ENCODE data around the gene KCNK18.

The KCNK18 gene

DNA sequence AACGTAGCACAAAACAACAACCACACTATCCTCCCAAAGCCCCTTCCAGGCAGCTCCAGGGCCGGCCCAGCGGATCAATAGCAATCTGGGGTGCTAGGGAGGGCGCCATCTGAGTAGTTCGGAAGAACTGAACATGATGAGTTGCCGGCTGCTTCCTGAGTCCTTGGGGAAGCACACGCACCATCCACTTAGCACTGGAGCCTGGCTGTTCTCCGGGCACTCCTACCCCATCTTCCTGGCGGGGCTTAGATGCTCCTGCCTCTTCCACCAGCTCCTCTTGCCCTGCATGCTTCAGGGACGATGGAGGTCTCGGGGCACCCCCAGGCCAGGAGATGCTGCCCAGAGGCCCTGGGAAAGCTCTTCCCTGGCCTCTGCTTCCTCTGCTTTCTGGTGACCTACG is at the start of gene KCNK18:
Gene KCNK18 (plus strand): TSS at position 301 of the 400 bp plus-strand sequence. CDS start 0 bp downstream, at position 301.
- no peak for DNase-seq

GRCh38 chr10:117148284-117148683 is 49.0 kb upstream of the KCNK18 start:
- no peak for DNase-seq

DNA sequence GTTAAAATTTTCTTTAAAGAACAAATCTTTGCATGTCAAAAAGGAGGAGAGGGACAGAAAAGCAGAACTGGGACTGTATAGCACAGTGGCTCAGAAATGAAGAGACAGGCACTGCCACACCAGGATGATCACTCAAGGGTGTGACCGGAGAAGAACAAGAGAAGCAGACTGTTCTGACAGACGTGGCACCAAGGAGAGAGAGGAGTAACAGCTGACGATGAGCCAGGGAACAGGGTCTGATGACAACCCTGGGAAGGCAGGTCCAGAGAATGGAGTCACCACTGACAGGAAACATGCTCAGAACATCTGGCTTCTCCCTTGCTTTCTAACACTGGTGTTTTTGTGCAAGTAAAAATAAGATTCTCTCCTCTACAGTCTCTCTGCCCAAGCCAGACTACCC is 44.6 kb upstream of the KCNK18 start:
- DNase-seq, result no peak

GRCh38 chr10:117158297-117158696 is 39.0 kb upstream of the KCNK18 start:
- DNase-seq, result no peak

DNA sequence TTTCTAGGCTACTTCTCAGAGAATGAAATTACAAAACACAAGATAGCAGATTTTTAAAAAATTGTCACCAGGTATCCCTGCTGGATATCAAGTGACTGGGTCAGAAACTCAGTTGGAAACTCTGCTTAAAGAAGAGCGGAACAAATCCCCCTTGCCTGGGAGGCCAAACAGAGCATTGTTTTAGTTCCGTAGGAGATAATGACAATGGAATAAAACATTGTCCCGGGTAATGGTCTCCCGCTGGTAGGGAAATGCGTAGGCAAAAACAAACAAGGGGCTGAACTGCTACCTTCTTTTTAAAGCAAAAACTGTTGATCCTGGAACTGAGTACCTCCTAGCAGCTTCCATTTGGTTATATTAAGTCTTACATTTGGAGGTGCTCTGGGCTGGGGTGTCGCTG is 37.9 kb upstream of the KCNK18 start:
- no peak for DNase-seq

- DNase-seq, result no peak
Measured at GRCh38 chr10:117160567-117160966, 36.7 kb upstream of the KCNK18 start.

- DNase-seq, result no peak
Measured at GRCh38 chr10:117161386-117162033, 35.8 kb upstream of the KCNK18 start.

- DNase-seq, result no peak
Measured at GRCh38 chr10:117162093-117163060, 34.9 kb upstream of the KCNK18 start.

GRCh38 chr10:117163061-117163953 is 34.0 kb upstream of the KCNK18 start:
- no peak for DNase-seq

- no peak for DNase-seq
Measured at GRCh38 chr10:117163954-117164548, 33.2 kb upstream of the KCNK18 start.

GRCh38 chr10:117164592-117165537 is 32.4 kb upstream of the KCNK18 start:
- DNase-seq, result no peak

- no peak for DNase-seq
Measured at GRCh38 chr10:117165538-117166417, 31.5 kb upstream of the KCNK18 start.

DNA sequence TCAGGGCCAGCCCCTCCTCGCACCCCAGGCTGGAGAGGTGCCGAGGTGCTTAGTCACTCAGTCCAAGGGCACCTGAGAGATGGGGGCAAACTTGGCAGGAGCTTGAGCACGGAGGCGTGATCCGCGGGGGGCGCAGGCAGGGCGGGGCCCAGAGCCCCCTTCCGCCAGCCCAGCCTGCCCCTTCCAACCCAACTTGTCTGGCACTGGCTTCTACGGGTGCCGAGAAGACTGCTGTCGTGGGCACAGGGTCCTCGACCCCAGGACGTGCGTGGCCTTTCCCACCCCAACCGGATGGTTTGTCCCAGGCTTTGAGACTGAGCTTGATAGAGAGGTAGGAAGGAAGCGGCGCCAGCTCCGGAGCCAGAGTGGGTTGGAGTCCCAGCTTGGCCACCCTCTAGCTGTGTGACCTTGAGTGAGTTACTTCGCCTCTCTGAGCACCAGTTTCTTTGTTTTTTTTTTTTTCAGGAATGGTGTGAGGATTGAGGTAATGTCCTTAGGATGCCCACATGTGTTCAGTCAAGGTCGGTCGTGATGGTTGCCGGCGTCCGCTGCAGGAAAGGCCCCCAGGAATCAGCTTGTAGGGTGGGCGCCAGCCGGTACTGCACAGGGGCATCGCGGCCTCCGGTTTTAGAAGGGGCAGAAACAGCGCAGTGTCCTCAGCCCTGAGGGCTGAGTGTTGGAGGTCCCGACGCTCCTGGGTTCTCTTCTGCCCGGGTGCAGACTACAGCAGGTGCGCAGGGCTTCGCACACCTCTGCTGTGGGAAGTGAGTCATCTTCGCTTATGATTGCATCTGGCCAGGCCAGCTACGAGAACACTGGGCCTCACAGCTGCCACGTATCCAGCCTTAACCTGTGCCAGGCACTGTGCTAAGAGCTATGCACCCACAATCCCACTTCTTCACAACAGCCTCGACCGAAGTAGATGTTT is 30.6 kb upstream of the KCNK18 start:
- DNase-seq, result no peak

GRCh38 chr10:117167346-117167788 is 29.9 kb upstream of the KCNK18 start:
- no peak for DNase-seq

- peak; percentile 66 for DNase-seq
Measured at GRCh38 chr10:117167789-117168674, 29.3 kb upstream of the KCNK18 start.

DNA sequence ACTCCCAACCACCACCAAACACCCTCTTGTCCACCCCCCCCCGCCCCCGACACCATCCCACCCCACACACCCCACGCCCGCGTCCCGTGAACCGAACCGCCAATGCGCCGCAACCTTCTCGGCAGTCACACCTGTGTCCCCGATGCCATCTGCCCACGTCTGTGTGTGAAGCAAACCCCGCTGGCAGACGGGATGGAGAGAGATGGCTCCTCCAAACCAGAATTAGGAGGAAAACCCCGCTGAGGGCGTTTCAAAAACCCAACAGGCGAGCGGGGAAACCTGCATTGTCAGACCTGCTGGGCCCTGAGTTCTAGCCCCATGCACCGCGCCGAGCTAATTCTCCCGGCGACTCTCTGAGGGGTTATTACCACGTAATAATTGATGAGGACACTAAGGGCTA is 28.6 kb upstream of the KCNK18 start:
- DNase-seq, result no peak

GRCh38 chr10:117169480-117169879 is 27.8 kb upstream of the KCNK18 start:
- no peak for DNase-seq

GRCh38 chr10:117170244-117170643 is 27.0 kb upstream of the KCNK18 start:
- no peak for DNase-seq
